Measurements from ENCODE around the gene CTDSP2.

Gene CTDSP2

GRCh38 chr12:57836442-57837375, 9.8 kb downstream of the CTDSP2 start:
- Mint-ChIP-seq H3K9me3 (no peaks in the 10 kb centered on the region), H3K4me3 (peak overlapping the region; percentile 85 to 89 (median 86)), H3K4me1 (peaks cover 88% of the 10 kb centered on the region)

GRCh38 chr12:57835366-57836288, 10.9 kb downstream of the CTDSP2 start:
- Mint-ChIP-seq H3K4me1 (peaks cover 83% of the 10 kb centered on the region), H3K9me3 (no peaks in the 10 kb centered on the region), H3K27ac (peak overlapping the region; percentile 95 to 98 (median 97)), H3K27me3 (ENCODE audit: low read depth) (no peaks in the 10 kb centered on the region), H3K36me3 (ENCODE audit: low read depth) (peaks cover 3% of the 10 kb centered on the region), H3K4me3 (peak overlapping the region; percentile 45 to 64 (median 59))
- TF ChIP-seq, protein P1, sequence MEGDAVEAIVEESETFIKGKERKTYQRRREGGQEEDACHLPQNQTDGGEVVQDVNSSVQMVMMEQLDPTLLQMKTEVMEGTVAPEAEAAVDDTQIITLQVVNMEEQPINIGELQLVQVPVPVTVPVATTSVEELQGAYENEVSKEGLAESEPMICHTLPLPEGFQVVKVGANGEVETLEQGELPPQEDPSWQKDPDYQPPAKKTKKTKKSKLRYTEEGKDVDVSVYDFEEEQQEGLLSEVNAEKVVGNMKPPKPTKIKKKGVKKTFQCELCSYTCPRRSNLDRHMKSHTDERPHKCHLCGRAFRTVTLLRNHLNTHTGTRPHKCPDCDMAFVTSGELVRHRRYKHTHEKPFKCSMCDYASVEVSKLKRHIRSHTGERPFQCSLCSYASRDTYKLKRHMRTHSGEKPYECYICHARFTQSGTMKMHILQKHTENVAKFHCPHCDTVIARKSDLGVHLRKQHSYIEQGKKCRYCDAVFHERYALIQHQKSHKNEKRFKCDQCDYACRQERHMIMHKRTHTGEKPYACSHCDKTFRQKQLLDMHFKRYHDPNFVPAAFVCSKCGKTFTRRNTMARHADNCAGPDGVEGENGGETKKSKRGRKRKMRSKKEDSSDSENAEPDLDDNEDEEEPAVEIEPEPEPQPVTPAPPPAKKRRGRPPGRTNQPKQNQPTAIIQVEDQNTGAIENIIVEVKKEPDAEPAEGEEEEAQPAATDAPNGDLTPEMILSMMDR (IDR thresholded peaks at IDR 0.05; ENCODE audit: unreplicated experiment in 3 of 3) = no peak

More at GRCh38 chr12:57836442-57837375, 9.8 kb downstream of the CTDSP2 start:
- TF ChIP-seq, protein P1 (IDR thresholded peaks at IDR 0.05; ENCODE audit: unreplicated experiment in 3 of 3) = no peak
- Mint-ChIP-seq H3K27me3 (ENCODE audit: low read depth) (no peaks in the 10 kb centered on the region), H3K36me3 (ENCODE audit: low read depth) (no peaks in the 10 kb centered on the region), H3K27ac (peak overlapping the region; percentile 95 to 98 (median 97))

GRCh38 chr12:57834086-57834876, 12.2 kb downstream of the CTDSP2 start:
- Mint-ChIP-seq H3K27me3 (ENCODE audit: low read depth) (no peaks in the 10 kb centered on the region), H3K9me3 (no peaks in the 10 kb centered on the region), H3K4me1 (peaks cover 78% of the 10 kb centered on the region), H3K36me3 (ENCODE audit: low read depth) (peaks cover 12% of the 10 kb centered on the region), H3K27ac (peak overlapping the region; percentile 91 to 97 (median 95)), H3K4me3 (peak overlapping the region in 1 of 3 experiments; percentile 23)
- TF ChIP-seq, protein P1 (IDR thresholded peaks at IDR 0.05; ENCODE audit: unreplicated experiment in 3 of 3) = no peak

DNA sequence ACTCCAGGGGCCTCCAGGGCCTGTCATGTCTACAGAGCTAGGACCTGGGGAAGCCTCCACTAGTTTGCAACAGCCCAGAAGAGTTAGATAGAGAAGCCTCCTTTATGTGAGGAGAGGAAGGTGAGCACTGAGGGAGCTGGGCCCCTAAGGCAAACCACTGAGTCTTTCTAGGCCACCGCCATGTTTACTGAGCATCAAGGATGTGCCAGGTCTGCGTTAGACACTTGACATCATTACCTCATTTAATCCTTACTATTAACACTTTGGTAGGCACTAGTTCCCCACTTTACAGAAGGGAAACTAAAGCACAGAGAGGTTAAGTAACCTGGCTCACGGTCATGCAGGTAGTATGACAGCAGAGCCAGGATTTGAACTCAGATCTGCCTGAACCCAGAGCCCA, 12.9 kb downstream of the CTDSP2 start:
- TF ChIP-seq, protein P1 (IDR thresholded peaks at IDR 0.05; ENCODE audit: unreplicated experiment in 3 of 3) = no peak
- no peaks in the 10 kb centered on the region for H3K9me3 Mint-ChIP-seq

GRCh38 chr12:57832966-57833365, 13.6 kb downstream of the CTDSP2 start:
- H3K4me3 Mint-ChIP-seq = peak overlapping the region; percentile 19 to 60 (median 38)
- H3K27me3 Mint-ChIP-seq (ENCODE audit: low read depth) = no peaks in the 10 kb centered on the region
- TF ChIP-seq, protein P1 (IDR thresholded peaks at IDR 0.05; ENCODE audit: unreplicated experiment in 3 of 3) = no peak
- peaks cover 20% of the 10 kb centered on the region for H3K36me3 Mint-ChIP-seq (ENCODE audit: low read depth)
- H3K27ac Mint-ChIP-seq = peak overlapping the region; percentile 91 to 95 (median 91)
- H3K4me1 Mint-ChIP-seq = peaks cover 70% of the 10 kb centered on the region
- H3K9me3 Mint-ChIP-seq = no peaks in the 10 kb centered on the region

More for the DNA sequence above, 12.9 kb downstream of the CTDSP2 start:
- Mint-ChIP-seq H3K4me1 (peaks cover 77% of the 10 kb centered on the region), H3K4me3 (peak overlapping the region; percentile 19 to 60 (median 56)), H3K27me3 (ENCODE audit: low read depth) (no peaks in the 10 kb centered on the region), H3K27ac (peak overlapping the region; percentile 91 to 95 (median 91)), H3K36me3 (ENCODE audit: low read depth) (peaks cover 16% of the 10 kb centered on the region)
